ENCODE results near the gene GPR4.
"Not testable (repeated sequence)": the region's sequence is repeated elsewhere in the genome, so short reads cannot be mapped to it uniquely, and the experiment has no call there.

The GPR4 gene

GRCh38 chr19:45601524-45602374 is at the start of gene GPR4:
GPR4 (minus strand) TSS chr19:45602212; CDS start chr19:45591866, 10,346 bp downstream.
- DNase-seq (ENCODE audit: low read depth in 1 of 2, low spot score in 1 of 2): no peak

GRCh38 chr19:45650722-45651121 is 48.7 kb upstream of the GPR4 start:
- no peak for DNase-seq (ENCODE audit: low read depth in 1 of 2, low spot score in 1 of 2)

GRCh38 chr19:45646345-45646698 is 44.3 kb upstream of the GPR4 start:
- DNase-seq (ENCODE audit: low read depth in 1 of 2, low spot score in 1 of 2): no peak

GRCh38 chr19:45645631-45646344 is 43.8 kb upstream of the GPR4 start:
- DNase-seq (ENCODE audit: low read depth in 1 of 2, low spot score in 1 of 2): peak; percentile 43 to 64

- no peak for DNase-seq (ENCODE audit: low read depth in 1 of 2, low spot score in 1 of 2)
Observed at GRCh38 chr19:45645068-45645630, 43.1 kb upstream of the GPR4 start.

- no peak for DNase-seq (ENCODE audit: low read depth in 1 of 2, low spot score in 1 of 2)
Observed at GRCh38 chr19:45643927-45644771, 42.1 kb upstream of the GPR4 start.

GRCh38 chr19:45643024-45643926 is 41.3 kb upstream of the GPR4 start:
- DNase-seq (ENCODE audit: low read depth in 1 of 2, low spot score in 1 of 2): peak; percentile 80 to 95

GRCh38 chr19:45641274-45642105 is 39.5 kb upstream of the GPR4 start:
- peak; percentile 20 to 52 for DNase-seq (ENCODE audit: low read depth in 1 of 2, low spot score in 1 of 2)

- no peak for DNase-seq (ENCODE audit: low read depth in 1 of 2, low spot score in 1 of 2)
Observed at GRCh38 chr19:45640849-45641273, 38.8 kb upstream of the GPR4 start.

GRCh38 chr19:45638930-45639729 is 37.1 kb upstream of the GPR4 start, which contains the start of gene EML2:
EML2 (minus strand) TSS chr19:45639397; CDS start chr19:45639376, 21 bp downstream.
- DNase-seq (ENCODE audit: low read depth in 1 of 2, low spot score in 1 of 2): peak; percentile 36 to 41

- no peak for DNase-seq (ENCODE audit: low read depth in 1 of 2, low spot score in 1 of 2)
Observed at GRCh38 chr19:45637890-45638667, 36.1 kb upstream of the GPR4 start.

GRCh38 chr19:45636902-45637301 is 34.9 kb upstream of the GPR4 start:
- no peak for DNase-seq (ENCODE audit: low read depth in 1 of 2, low spot score in 1 of 2)

- no peak for DNase-seq (ENCODE audit: low read depth in 1 of 2, low spot score in 1 of 2)
Observed at GRCh38 chr19:45636275-45636674, 34.3 kb upstream of the GPR4 start.

GRCh38 chr19:45632468-45633196 is 30.6 kb upstream of the GPR4 start:
- peak in 1 of 2 donors; percentile 39 for DNase-seq (ENCODE audit: low read depth in 1 of 2, low spot score in 1 of 2)

- no peak for DNase-seq (ENCODE audit: low read depth in 1 of 2, low spot score in 1 of 2)
Observed at GRCh38 chr19:45630463-45630862, 28.5 kb upstream of the GPR4 start.

- no peak for DNase-seq (ENCODE audit: low read depth in 1 of 2, low spot score in 1 of 2)
Observed at GRCh38 chr19:45629704-45630103, 27.7 kb upstream of the GPR4 start.

GRCh38 chr19:45628219-45628618 is 26.2 kb upstream of the GPR4 start:
- DNase-seq (ENCODE audit: low read depth in 1 of 2, low spot score in 1 of 2): not testable (repeated sequence)

All from stimulated activated CD4-positive, alpha-beta T cell treated with anti-CD3 and anti-CD28 coated beads, Interleukin-15, amount 100 ng/mL, for 1 hour (primary cell).